Endothelial cell of umbilical vein (primary cell): ENCODE data around the gene FAM118A. TPM values are rescaled to one million over a fixed set of nuclear protein-coding genes. Genes with fewer than 3 reads are reported as not detected.
"Not testable (repeated sequence)": the region's sequence is repeated elsewhere in the genome, so short reads cannot be mapped to it uniquely, and the experiment has no call there.

Experiments
- BruUV-seq: library from RNA; stranded (reverse); fragments of 400-500 nt; replicated peaks from 2 replicates; lab custom pipeline; 2021; lab: Mats Ljungman, UMichigan
- CTCF ChIA-PET: fragments of 300-600, 350-600 bp; sonication (Branson Sonifier 250); formaldehyde crosslinking; loops from one replicate; lab custom pipeline; 2021; ENCODE audit warnings: antibody characterized with exemption, inconsistent platforms; lab: Charles Lee
- POLR2A ChIA-PET: fragments of 300-600, 350-600 bp; sonication (Branson Sonifier 250); formaldehyde crosslinking; loops from one replicate; lab custom pipeline; 2021; ENCODE audit warnings: antibody characterized with exemption, inconsistent platforms; lab: Charles Lee
- DNase-seq: peaks from one replicate; pipeline ENCODE4 v3.0.0-alpha.2; 2011; ENCODE audit warnings: low read depth, low spot score
- FAIRE-seq: peaks from 2 replicates; lab custom pipeline; 2011; peaks lifted over from hg19 to GRCh38; lab: Jason Lieb, UNC
- H2AFZ ChIP-seq: 2 replicates; pipeline ENCODE4 v1.6.0; 2012; ENCODE audit warnings: low read depth, low read length, control low read depth, inconsistent platforms
- H3K27ac ChIP-seq: 2 replicates; pipeline ENCODE4 v1.5.1; 2011; ENCODE audit warnings: low read depth, mild to moderate bottlenecking, control low read depth, low read length, moderate library complexity; ENCODE audit not compliant: insufficient read depth
- H3K27me3 ChIP-seq, 2 experiments: 2 replicates each; pipeline versions ENCODE4 v1.6.0 to v1.6.1; 2011; ENCODE audit warnings: low read length in 2 of 2, mixed read lengths in 1 of 2; ENCODE audit not compliant: control insufficient read depth in 2 of 2, insufficient read depth in 2 of 2
- H3K36me3 ChIP-seq, 2 experiments: 2 replicates in 1 of 2; 3 replicates in 1 of 2; pipeline ENCODE4 v1.5.1; 2011; ENCODE audit warnings: low read length in 2 of 2, mild to moderate bottlenecking in 1 of 2, moderate library complexity in 1 of 2; ENCODE audit not compliant: control insufficient read depth in 2 of 2, insufficient read depth in 2 of 2; ENCODE audit errors: extremely low read depth in 1 of 2
- H3K4me1 ChIP-seq: 3 replicates; pipeline ENCODE4 v1.5.1; 2011; ENCODE audit warnings: mild to moderate bottlenecking, low read length; ENCODE audit not compliant: control insufficient read depth, insufficient read depth; ENCODE audit errors: extremely low read depth
- H3K4me2 ChIP-seq: 2 replicates; pipeline ENCODE4 v1.6.1; 2011; ENCODE audit warnings: low read length, control low read depth, mixed read lengths; ENCODE audit not compliant: insufficient read depth
- H3K4me3 ChIP-seq, 3 experiments: fragments of 200-600 bp in 1 of 3; sonication (generic), shearing (Covaris generic) in 1 of 3; replicated peaks in 1 of 3; 2 replicates each; pipeline ENCODE4 v1.5.1; 2011 to 2016; ENCODE audit warnings: control low read depth in 3 of 3, low read length in 3 of 3, mild to moderate bottlenecking in 2 of 3, inconsistent platforms in 1 of 3, low read depth in 1 of 3, moderate library complexity in 1 of 3; ENCODE audit not compliant: insufficient read depth in 1 of 3
- H3K79me2 ChIP-seq: 2 replicates; pipeline ENCODE4 v1.6.0; 2012; ENCODE audit warnings: low read length, inconsistent platforms; ENCODE audit not compliant: control insufficient read depth, insufficient read depth
- H3K9ac ChIP-seq: replicated peaks from 2 replicates; pipeline ENCODE3; 2011; ENCODE audit warnings: low read length, control low read depth; ENCODE audit not compliant: insufficient read depth; ENCODE audit errors: extremely low read depth
- H3K9me1 ChIP-seq: replicated peaks from 3 replicates; pipeline ENCODE4 v1.6.0; 2011; ENCODE audit warnings: mild to moderate bottlenecking, low read length; ENCODE audit not compliant: control insufficient read depth, insufficient read depth; ENCODE audit errors: extremely low read depth
- H3K9me3 ChIP-seq: replicated peaks from 2 replicates; pipeline ENCODE4 v1.5.1; 2012; ENCODE audit warnings: low read length, inconsistent platforms; ENCODE audit not compliant: control insufficient read depth, insufficient read depth
- H4K20me1 ChIP-seq: replicated peaks from 2 replicates; pipeline ENCODE3; 2011; ENCODE audit warnings: mild to moderate bottlenecking, low read length; ENCODE audit not compliant: control insufficient read depth, insufficient read depth; ENCODE audit errors: extremely low read depth
- CTCF ChIP-seq, 2 donors: IDR thresholded peaks; 1 replicate in 1 of 2; 2 replicates in 1 of 2; pipeline ENCODE4 v1.5.1; 2011; ENCODE audit warnings: low read length in 2 of 2, mild to moderate bottlenecking in 2 of 2, moderate library complexity in 2 of 2, control low read depth in 1 of 2, inconsistent platforms in 1 of 2, low read depth in 1 of 2; ENCODE audit not compliant: insufficient read depth in 1 of 2; ENCODE audit errors: extremely low read depth in 1 of 2
- EZH2 ChIP-seq: IDR thresholded peaks from 2 replicates; pipeline ENCODE4 v1.6.1; 2012; ENCODE audit warnings: borderline replicate concordance, low read depth, mild to moderate bottlenecking, moderate library complexity, low read length, inconsistent platforms; ENCODE audit not compliant: severe bottlenecking
- FOS ChIP-seq: IDR thresholded peaks from 2 replicates; pipeline ENCODE4 v1.6.1; 2011; ENCODE audit warnings: mild to moderate bottlenecking, low read length, moderate library complexity, borderline replicate concordance; ENCODE audit not compliant: insufficient read depth
- GATA2 ChIP-seq: IDR thresholded peaks from 2 replicates; pipeline ENCODE4 v1.7.0; 2011; ENCODE audit warnings: low read depth, mild to moderate bottlenecking, moderate library complexity, mixed read lengths, low read length; ENCODE audit not compliant: insufficient read length, insufficient read depth
- JUN ChIP-seq: IDR thresholded peaks from 2 replicates; pipeline ENCODE4 v1.6.1; 2011; ENCODE audit warnings: borderline replicate concordance, low read depth; ENCODE audit not compliant: insufficient read length, insufficient read depth
- MAX ChIP-seq: IDR thresholded peaks from 2 replicates; pipeline ENCODE4 v1.6.1; 2011; ENCODE audit not compliant: insufficient read depth, insufficient read length
- MYC ChIP-seq: IDR thresholded peaks from one replicate; pipeline ENCODE4 v1.6.1; 2011; ENCODE audit warnings: mild to moderate bottlenecking, low read depth, low read length
- POLR2A ChIP-seq: IDR thresholded peaks from 2 replicates; pipeline ENCODE4 v1.6.1; 2012; ENCODE audit warnings: low read depth, mild to moderate bottlenecking, control low read depth, low read length
- POLR2AphosphoS5 ChIP-seq: IDR thresholded peaks from 2 replicates; pipeline ENCODE4 v1.6.1; 2012; ENCODE audit warnings: low read depth, mild to moderate bottlenecking, control low read depth, low read length, moderate library complexity; ENCODE audit not compliant: insufficient read depth
- dilution Hi-C: fragments of 300-500 bp; cut with MboI; formaldehyde crosslinking; loops from one replicate; pipeline ENCODE4 v1.15.0; 2019; ENCODE audit warnings: low sequenced_read_pairs; ENCODE audit not compliant: extremely low pct_ligation_motif_present
- intact Hi-C: fragments of 100-400 bp; cut with micrococcal nuclease; formaldehyde crosslinking; loops from one replicate; pipeline ENCODE4 v1.10.0; 2022
- polyA plus RNA-seq, 4 experiments: library from polyadenylated mRNA; depleted of rRNA in 3 of 4; stranded (reverse) in 3 of 4; unstranded in 1 of 4; fragments of >200 nt; gene quantifications; 2 replicates each; pipeline versions ENCODE4 v1.2.1 to v1.2.3, GENCODE V29; 2011 to 2012; ENCODE audit warnings: missing spikeins in 1 of 4
- total RNA-seq: library from RNA; stranded (reverse); gene quantifications from 2 replicates; pipeline ENCODE4 v1.2.3, GENCODE V29; 2021

FAM118A gene
- total and polyA plus RNA-seq, 2 donors (not counting 3 experiments of a cell fraction or from before 2014, with no cell fraction given), result 20.2 to 25.6 TPM

- FAIRE-seq (no peak), DNase-seq (no peak)
- no peak for TF ChIP-seq POLR2A
- TF ChIP-seq POLR2AphosphoS5, result no peak
- no peak for TF ChIP-seq EZH2
- TF ChIP-seq JUN, result no peak
- TF ChIP-seq GATA2, result no peak
- no peak for TF ChIP-seq CTCF (IDR thresholded peaks at IDR 0.05; ENCODE audit: extremely low read depth in 1 of 2, insufficient read depth in 1 of 2, low read depth in 1 of 2, low read length in 2 of 2)
- TF ChIP-seq FOS, result no peak
- no peak for TF ChIP-seq MAX
- no peak for TF ChIP-seq MYC
- BruUV-seq, result no TSS peak
- Histone ChIP-seq H3K27me3 (no peaks in the 10 kb centered on the region), H3K4me2 (no peak overlapping the region), H3K27ac (no peak overlapping the region), H3K79me2 (peaks cover 22% of the 10 kb centered on the region), H3K36me3 (peaks cover 6 to 35% of the 10 kb centered on the region in 2 experiments), H3K4me1 (peaks cover under 1% of the 10 kb centered on the region), H3K9me1 (no peaks in the 10 kb centered on the region), H3K9me3 (no peaks in the 10 kb centered on the region), H2AFZ (no peak overlapping the region), H3K4me3 (no peak overlapping the region), H4K20me1 (no peaks in the 10 kb centered on the region), H3K9ac (no peak overlapping the region)
- CTCF ChIA-PET, result interaction anchor here (2.4 kb wide), 1 partner anchor 11 kb away, joined by 9 read pairs; no protein-coding TSS in a partner anchor
- intact Hi-C loops, result no loop called here
- POLR2A ChIA-PET, result no interaction called here
- dilution Hi-C loops, result no loop called here
Observed at GRCh38 chr22:45324311-45324711, 14.6 kb downstream of the FAM118A start.

- H3K27me3 ChIP-seq, H3K4me1 ChIP-seq, DNase-seq, H3K9me3 ChIP-seq, H3K4me3 ChIP-seq, H2AFZ ChIP-seq, dilution Hi-C loops, H3K79me2 ChIP-seq, H3K4me2 ChIP-seq, intact Hi-C loops, H3K9me1 ChIP-seq, H4K20me1 ChIP-seq, CTCF ChIA-PET, BruUV-seq, H3K27ac ChIP-seq, H3K9ac ChIP-seq: not testable (repeated sequence)
- peak; percentile 66 for FAIRE-seq
- H3K36me3 ChIP-seq, result peaks cover 4 to 43% of the 10 kb centered on the region in 2 experiments
- POLR2A ChIA-PET, result interaction anchor here (1.0 kb wide), 1 partner anchor 10 kb away, joined by 3 read pairs; no protein-coding TSS in a partner anchor
Observed at GRCh38 chr22:45328261-45328660, 18.5 kb downstream of the FAM118A start.
